ENCODE data around the gene CLCN1. TPM values are rescaled to one million over a fixed set of nuclear protein-coding genes. Genes with fewer than 3 reads are reported as not detected.
A peak's percentile ranks its signal among the peaks of the same experiment; 100 is the strongest.

The CLCN1 gene
- total RNA-seq, 1 experiment from 2014 or later: 0.55 TPM

DNA sequence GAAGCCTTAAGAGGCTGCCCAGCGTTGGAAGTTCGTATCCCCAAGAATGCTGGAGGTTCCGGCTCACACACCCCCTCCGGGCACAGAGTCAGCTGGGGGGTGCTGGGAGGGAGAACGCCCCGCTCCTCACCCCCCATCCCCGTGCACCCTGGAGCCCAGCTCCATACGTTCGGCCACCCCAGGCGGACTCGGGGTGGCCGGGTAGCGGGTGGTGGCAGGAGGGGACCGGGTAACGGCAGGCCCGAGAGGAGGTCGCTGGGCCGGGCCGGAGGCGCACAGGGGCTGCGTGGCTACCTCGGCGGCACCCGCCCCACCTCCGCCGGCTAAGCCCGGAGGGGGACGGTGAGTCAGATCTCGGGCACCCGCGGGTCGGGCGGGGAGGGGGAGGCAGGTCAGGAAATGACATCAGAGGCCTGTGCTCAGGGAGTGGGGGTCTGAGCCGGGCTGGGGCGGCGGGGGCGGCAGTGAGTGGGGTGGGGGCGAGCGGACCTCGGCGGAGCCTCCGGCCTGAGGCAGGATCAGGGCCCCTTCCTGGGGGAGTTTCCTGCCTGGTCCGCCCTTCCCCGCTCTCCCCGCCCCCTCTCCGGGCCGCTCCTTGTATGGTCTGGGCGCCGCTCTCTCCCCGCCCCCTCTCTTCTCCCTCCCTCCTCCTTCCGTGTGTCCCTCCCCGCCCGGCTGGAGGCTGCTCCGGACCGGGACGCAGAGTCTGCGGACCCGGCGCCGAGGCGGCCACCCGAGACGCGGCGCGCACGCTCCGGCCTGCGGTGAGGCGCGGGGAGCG is 64.9 kb downstream of the CLCN1 start, which contains the start of gene ZYX:
Gene ZYX (plus strand): TSS at position 700 of the 781 bp plus-strand sequence. CDS start 227 bp downstream, outside the sequence.
- Histone ChIP-seq H2AFZ (ENCODE audit: low read length) (peak within 1 kb of the TSS; percentile 94), H3K4me1 (ENCODE audit: insufficient read depth, low read length) (peaks cover 50% of the 10 kb centered on the region), H3K79me2 (ENCODE audit: low read length) (peaks cover 70% of the 10 kb centered on the region), H3K9me3 (ENCODE audit: low read length) (no peaks in the 10 kb centered on the region), H3K27ac (ENCODE audit: low read length) (peak within 1 kb of the TSS; percentile 95), H3K4me3 (ENCODE audit: low read length) (peak within 1 kb of the TSS; percentile 96), H4K20me1 (ENCODE audit: low read length) (peaks cover 38% of the 10 kb centered on the region), H3K36me3 (ENCODE audit: low read depth, low read length) (peaks cover 11% of the 10 kb centered on the region; the same call in 1 of the 2 replicates), H3K9me2 (replicated peaks; ENCODE audit: low read length) (no peaks in the 10 kb centered on the region), H3K27me3 (ENCODE audit: low read length) (no peaks in the 10 kb centered on the region), H3F3A (ENCODE audit: low read length, unreplicated experiment) (no peaks in the 10 kb centered on the region), H3K4me2 (ENCODE audit: low read length) (peak within 1 kb of the TSS; percentile 100), H3K9ac (ENCODE audit: low read length) (peak within 1 kb of the TSS; percentile 94)
- POLR2A ChIA-PET (ENCODE audit: unreplicated experiment): interaction anchor here (0.6 to 1.6 kb wide), 2 partner anchors 46 to 50 kb away, joined by 4 to 14 read pairs; no protein-coding TSS in a partner anchor
- intact Hi-C loops (cut with micrococcal nuclease): loop anchor here (1.0 to 5.0 kb wide), 5 partner anchors 36 to 140 kb away; no protein-coding TSS in a partner anchor
- ATAC-seq (peak; percentile 67), DNase-seq (peak; percentile 91)
- TF ChIP-seq EZH2phosphoT487 (IDR thresholded peaks at IDR 0.05; ENCODE audit: borderline replicate concordance, low read length) (no peak), EZH2 (IDR thresholded peaks at IDR 0.05; ENCODE audit: low read length, unreplicated experiment) (no peak)
- TF ChIP-seq, protein P1, sequence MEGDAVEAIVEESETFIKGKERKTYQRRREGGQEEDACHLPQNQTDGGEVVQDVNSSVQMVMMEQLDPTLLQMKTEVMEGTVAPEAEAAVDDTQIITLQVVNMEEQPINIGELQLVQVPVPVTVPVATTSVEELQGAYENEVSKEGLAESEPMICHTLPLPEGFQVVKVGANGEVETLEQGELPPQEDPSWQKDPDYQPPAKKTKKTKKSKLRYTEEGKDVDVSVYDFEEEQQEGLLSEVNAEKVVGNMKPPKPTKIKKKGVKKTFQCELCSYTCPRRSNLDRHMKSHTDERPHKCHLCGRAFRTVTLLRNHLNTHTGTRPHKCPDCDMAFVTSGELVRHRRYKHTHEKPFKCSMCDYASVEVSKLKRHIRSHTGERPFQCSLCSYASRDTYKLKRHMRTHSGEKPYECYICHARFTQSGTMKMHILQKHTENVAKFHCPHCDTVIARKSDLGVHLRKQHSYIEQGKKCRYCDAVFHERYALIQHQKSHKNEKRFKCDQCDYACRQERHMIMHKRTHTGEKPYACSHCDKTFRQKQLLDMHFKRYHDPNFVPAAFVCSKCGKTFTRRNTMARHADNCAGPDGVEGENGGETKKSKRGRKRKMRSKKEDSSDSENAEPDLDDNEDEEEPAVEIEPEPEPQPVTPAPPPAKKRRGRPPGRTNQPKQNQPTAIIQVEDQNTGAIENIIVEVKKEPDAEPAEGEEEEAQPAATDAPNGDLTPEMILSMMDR (conservative IDR thresholded peaks at IDR 0.05; ENCODE audit: low read depth, low read length): no peak
- CTCF ChIA-PET: interaction anchor here (0.6 to 1.2 kb wide), 8 partner anchors 9 to 110 kb away, joined by 4 to 12 read pairs (median 5); no protein-coding TSS in a partner anchor
- BruUV-seq (replicated peaks): no TSS peak

- ChIA-PET CTCF (no interaction called here), POLR2A (ENCODE audit: unreplicated experiment) (no interaction called here)
- intact Hi-C loops (cut with micrococcal nuclease): loop anchor here (2.0 to 5.0 kb wide), 3 partner anchors 36 to 141 kb away; no protein-coding TSS in a partner anchor
- Histone ChIP-seq H3K9me3 (ENCODE audit: low read length) (no peaks in the 10 kb centered on the region), H3K9me2 (replicated peaks; ENCODE audit: low read length) (no peaks in the 10 kb centered on the region), H3K79me2 (ENCODE audit: low read length) (peaks cover 77% of the 10 kb centered on the region), H2AFZ (ENCODE audit: low read length) (peak overlapping the region; percentile 94; the same call in 1 of the 2 replicates), H3K4me1 (ENCODE audit: insufficient read depth, low read length) (peaks cover 49% of the 10 kb centered on the region), H3K27ac (ENCODE audit: low read length) (peak overlapping the region; percentile 95), H3F3A (ENCODE audit: low read length, unreplicated experiment) (no peaks in the 10 kb centered on the region), H4K20me1 (ENCODE audit: low read length) (peaks cover 43% of the 10 kb centered on the region), H3K4me3 (ENCODE audit: low read length) (peak overlapping the region; percentile 96), H3K9ac (ENCODE audit: low read length) (peak overlapping the region; percentile 94), H3K36me3 (ENCODE audit: low read depth, low read length) (peaks cover 11% of the 10 kb centered on the region; the same call in 1 of the 2 replicates), H3K27me3 (ENCODE audit: low read length) (no peaks in the 10 kb centered on the region), H3K4me2 (ENCODE audit: low read length) (peak overlapping the region; percentile 100)
- ATAC-seq: peak; percentile 0; the same call in 1 of the 2 replicates
- peak; percentile 62 for DNase-seq
- no peak for TF ChIP-seq EZH2phosphoT487 (IDR thresholded peaks at IDR 0.05; ENCODE audit: borderline replicate concordance, low read length)
- TF ChIP-seq, protein P1 (conservative IDR thresholded peaks at IDR 0.05; ENCODE audit: low read depth, low read length): no peak
- TF ChIP-seq EZH2 (IDR thresholded peaks at IDR 0.05; ENCODE audit: low read length, unreplicated experiment): no peak
- BruUV-seq (replicated peaks): no TSS peak
Measured at GRCh38 chr7:143381427-143382125, 65.7 kb downstream of the CLCN1 start.
